Endometrial microvascular endothelial cells (primary cell): ENCODE results near the gene LTBP1. TPM values are rescaled to one million over a fixed set of nuclear protein-coding genes. Genes with fewer than 3 reads are reported as not detected.
"Not testable (repeated sequence)": the region's sequence is repeated elsewhere in the genome, so short reads cannot be mapped to it uniquely, and the experiment has no call there.

Experiments
- in situ Hi-C: cut with HindIII; loops from 2 replicates; pipeline ENCODE4 v1.10.0; 2017; ENCODE audit warnings: low sequenced_read_pairs, low pct_unique_long_range_greater_than_20kb; ENCODE audit errors: inconsistent ontology term
- total RNA-seq: library from RNA; depleted of rRNA; stranded (reverse); fragments of >200 nt; gene quantifications from one replicate; pipeline ENCODE4 v1.2.3, GENCODE V29; 2015; ENCODE audit errors: inconsistent ontology term

LTBP1 gene
- total RNA-seq, 1 donor from 2014 or later: 146 TPM

- in situ Hi-C loops: loop anchor here (10.0 kb wide), 1 partner anchor 142 kb away; no protein-coding TSS in a partner anchor
Observed at GRCh38 chr2:33432871-33433270, 486.1 kb downstream of the LTBP1 start.

- in situ Hi-C loops: loop anchor here (10.0 kb wide), 1 partner anchor 141 kb away; no protein-coding TSS in a partner anchor
Observed at GRCh38 chr2:33433279-33434235, 486.8 kb downstream of the LTBP1 start.

GRCh38 chr2:33435518-33435917, 488.8 kb downstream of the LTBP1 start:
- in situ Hi-C loops: loop anchor here (10.0 kb wide), 1 partner anchor 139 kb away; no protein-coding TSS in a partner anchor

- in situ Hi-C loops: loop anchor here (10.0 kb wide), 1 partner anchor 139 kb away; no protein-coding TSS in a partner anchor
Observed at GRCh38 chr2:33436083-33436482, 489.3 kb downstream of the LTBP1 start.

GRCh38 chr2:33437297-33437696, 490.5 kb downstream of the LTBP1 start:
- in situ Hi-C loops: loop anchor here (10.0 kb wide), 1 partner anchor 138 kb away; no protein-coding TSS in a partner anchor

- in situ Hi-C loops: loop anchor here (10.0 kb wide), 1 partner anchor 137 kb away; no protein-coding TSS in a partner anchor
Observed at GRCh38 chr2:33437815-33438214, 491.1 kb downstream of the LTBP1 start.

GRCh38 chr2:33441235-33441810, 494.6 kb downstream of the LTBP1 start:
- in situ Hi-C loops: no loop called here

GRCh38 chr2:33442052-33442451, 495.3 kb downstream of the LTBP1 start:
- in situ Hi-C loops: not testable (repeated sequence)

- in situ Hi-C loops: no loop called here
Observed at GRCh38 chr2:33442528-33443079, 495.9 kb downstream of the LTBP1 start.

GRCh38 chr2:33443274-33443829, 496.6 kb downstream of the LTBP1 start:
- in situ Hi-C loops: no loop called here

GRCh38 chr2:33444967-33445366, 498.2 kb downstream of the LTBP1 start:
- in situ Hi-C loops: no loop called here

GRCh38 chr2:33448220-33448899, 501.6 kb downstream of the LTBP1 start:
- in situ Hi-C loops: no loop called here
